Sciatic nerve (tissue), 2 donors: ENCODE results near the gene NMNAT3. TPM values are rescaled to one million over a fixed set of nuclear protein-coding genes. Genes with fewer than 3 reads are reported as not detected.

Source experiments
- ATAC-seq: fragments of 200-7000 bp; cut with Tn5 transposase; one replicate; pipeline ENCODE4 v1.9.1; 2020; ENCODE audit warnings: mild to moderate bottlenecking, moderate library complexity
- DNase-seq: peaks from one replicate; pipeline ENCODE4 v3.0.0-alpha.2; 2020; ENCODE audit warnings: low spot score
- intact Hi-C: fragments of 100-400 bp; cut with DNase I; formaldehyde crosslinking; loops from one replicate; pipeline ENCODE4 v1.14.2; 2022
- total RNA-seq: library from RNA; stranded (reverse); fragmentation: NEBNext Ultra II Directional; extraction: Animal tissue kit (Norgen Biotek cat#: 25700); gene quantifications from one replicate; pipeline ENCODE4 v1.2.1, GENCODE V29; 2021
- donor health status: DM: no; HTN: no; CAD: no.
- donor health status: DM: no; HTN: no; CAD: no.

The NMNAT3 gene
- total RNA-seq, 1 donor from 2014 or later: 8.6 TPM

- DNase-seq: no peak
- intact Hi-C loops: no loop called here
- no peak for ATAC-seq
These were observed 29.8 kb downstream of the NMNAT3 start for GRCh38 chr3:139647866-139648435.

DNA sequence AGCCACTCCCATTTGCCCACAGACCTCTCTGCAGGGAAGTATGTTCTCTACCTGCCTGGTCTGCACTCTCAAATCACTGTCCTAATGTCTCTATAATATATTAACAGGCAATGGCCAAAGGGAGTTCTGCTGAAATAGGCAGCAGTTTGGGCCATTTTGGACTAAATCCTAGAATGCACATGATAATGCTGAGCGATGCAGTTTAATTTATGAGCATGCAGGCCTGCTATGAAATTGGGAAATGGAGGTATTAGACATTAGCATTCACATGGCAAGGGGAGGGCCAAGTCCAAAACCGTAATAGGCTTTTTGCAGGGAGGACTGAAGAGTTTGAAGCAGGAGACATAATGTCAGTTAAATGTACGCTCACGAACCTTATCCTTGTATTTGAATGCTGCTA is 31.3 kb downstream of the NMNAT3 start:
- ATAC-seq (no peak), DNase-seq (no peak)
- intact Hi-C loops: no loop called here

DNA sequence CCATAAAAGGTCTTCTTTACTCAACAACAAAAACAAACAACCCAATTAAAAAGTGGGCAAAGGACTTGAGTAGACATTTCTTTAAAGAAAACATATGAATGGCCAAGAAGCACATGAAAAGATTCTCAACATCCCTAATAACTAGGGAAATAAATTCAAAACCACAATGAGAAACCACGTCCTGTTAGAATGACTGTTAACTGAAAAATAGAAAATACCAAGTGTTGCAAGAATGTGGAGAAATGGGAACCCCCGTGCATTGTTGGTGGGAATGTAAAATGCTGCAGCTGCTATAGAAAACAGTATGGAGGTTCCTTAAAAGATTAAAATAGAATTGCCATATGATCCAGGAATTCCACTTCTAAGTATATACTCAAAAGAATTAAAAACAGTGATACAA is 34.8 kb downstream of the NMNAT3 start:
- ATAC-seq: no peak
- intact Hi-C loops: no loop called here
- DNase-seq: no peak

GRCh38 chr3:139640456-139640855 is 37.3 kb downstream of the NMNAT3 start:
- intact Hi-C loops: no loop called here
- DNase-seq (no peak), ATAC-seq (no peak)

DNA sequence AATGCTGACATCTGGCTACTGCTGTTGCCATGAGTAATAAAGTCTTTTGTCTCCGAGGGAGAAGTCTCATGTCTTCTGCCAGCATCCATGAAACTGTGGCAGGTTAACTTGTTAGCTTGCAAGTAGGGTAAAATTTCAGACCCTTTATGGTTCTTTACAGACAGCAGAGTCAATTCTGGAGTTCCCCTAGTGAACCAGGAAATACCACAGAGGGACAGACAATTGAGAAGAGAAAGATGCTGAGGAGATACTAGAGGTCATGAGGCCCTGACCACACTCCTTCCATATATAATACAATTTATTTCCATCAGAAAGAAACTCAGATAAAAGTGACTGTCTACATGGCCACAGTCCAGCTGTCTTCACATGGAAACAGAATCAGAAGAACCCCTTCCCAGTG is 38.1 kb downstream of the NMNAT3 start:
- intact Hi-C loops: no loop called here

DNA sequence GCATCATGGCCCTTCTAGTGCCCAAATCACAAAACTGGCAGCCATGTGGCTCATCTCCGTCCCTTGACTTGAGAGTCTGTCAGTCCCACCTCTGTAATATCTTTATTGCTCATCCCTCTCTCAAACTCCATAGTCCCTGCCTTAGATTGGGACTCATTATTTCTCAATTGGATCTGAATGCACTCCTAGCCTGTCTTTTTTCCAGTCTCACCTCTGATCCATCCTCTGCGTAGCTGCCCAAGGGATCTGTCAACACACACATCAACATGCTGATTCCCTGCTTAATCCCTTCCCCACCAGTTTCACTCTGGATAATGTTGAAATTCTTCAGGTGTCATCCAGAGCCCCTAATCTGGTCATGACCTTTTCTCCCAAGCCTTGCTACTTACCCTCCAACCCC is 39.3 kb downstream of the NMNAT3 start:
- ATAC-seq (no peak), DNase-seq (no peak)
- intact Hi-C loops: no loop called here

More for the DNA sequence above, 38.1 kb downstream of the NMNAT3 start:
- DNase-seq (no peak), ATAC-seq (no peak)

GRCh38 chr3:139636511-139636910 is 41.3 kb downstream of the NMNAT3 start:
- DNase-seq (no peak), ATAC-seq (no peak)
- intact Hi-C loops: no loop called here

DNA sequence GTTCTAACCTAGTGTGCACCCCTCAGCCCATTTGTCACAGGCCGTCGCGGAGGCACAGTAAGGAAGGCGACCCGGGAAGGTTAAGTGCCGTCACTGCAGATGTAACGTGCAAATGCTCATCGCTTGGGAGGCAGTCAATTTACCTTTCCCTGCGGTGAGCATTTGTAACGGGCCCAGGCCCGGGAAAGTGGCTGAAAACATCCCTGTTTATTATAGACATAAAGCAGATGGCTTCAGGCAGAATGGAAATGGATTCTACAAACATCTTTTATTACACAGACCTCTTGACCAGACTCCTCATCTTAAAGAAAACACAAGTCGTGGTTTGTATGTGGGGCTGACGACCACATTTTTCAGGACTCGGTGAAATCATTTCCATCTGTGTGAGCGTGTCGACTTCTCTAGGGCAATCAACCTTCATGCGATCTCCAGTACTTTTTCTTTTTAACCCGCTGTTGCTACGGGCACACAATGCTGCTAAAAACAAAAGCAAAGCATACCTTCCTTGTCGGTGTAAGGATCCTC is 43.6 kb downstream of the NMNAT3 start:
- DNase-seq: no peak
- ATAC-seq: no peak
- intact Hi-C loops: no loop called here

GRCh38 chr3:139633511-139633910 is 44.3 kb downstream of the NMNAT3 start:
- intact Hi-C loops: no loop called here

GRCh38 chr3:139630542-139630941 is 47.2 kb downstream of the NMNAT3 start:
- DNase-seq: no peak

More at GRCh38 chr3:139633511-139633910, 44.3 kb downstream of the NMNAT3 start:
- no peak for DNase-seq
- no peak for ATAC-seq

DNA sequence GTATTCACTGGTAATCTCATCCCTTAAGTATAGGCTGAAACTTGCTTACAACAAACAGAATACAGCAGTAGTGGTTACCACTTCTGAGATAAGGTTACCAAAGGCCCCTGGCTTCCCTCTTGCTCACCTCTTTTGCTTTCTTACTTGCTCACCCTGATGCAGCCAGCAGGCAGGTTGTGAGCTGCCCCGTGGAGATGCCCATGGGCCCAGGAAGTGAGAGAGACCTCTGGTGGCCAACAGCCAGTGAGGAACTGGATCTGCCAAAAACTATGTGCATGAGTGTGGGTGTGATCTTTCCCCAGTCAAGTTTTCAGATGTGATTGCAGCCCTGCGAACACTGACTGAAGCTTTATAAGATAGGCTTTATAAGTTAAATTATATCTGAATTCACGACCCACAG is 48.7 kb downstream of the NMNAT3 start:
- DNase-seq: no peak
- intact Hi-C loops: no loop called here
- no peak for ATAC-seq

More at GRCh38 chr3:139630542-139630941, 47.2 kb downstream of the NMNAT3 start:
- no peak for ATAC-seq
- intact Hi-C loops: no loop called here

GRCh38 chr3:139627759-139628158 is 50.0 kb downstream of the NMNAT3 start:
- intact Hi-C loops: no loop called here
- DNase-seq (no peak), ATAC-seq (no peak)

DNA sequence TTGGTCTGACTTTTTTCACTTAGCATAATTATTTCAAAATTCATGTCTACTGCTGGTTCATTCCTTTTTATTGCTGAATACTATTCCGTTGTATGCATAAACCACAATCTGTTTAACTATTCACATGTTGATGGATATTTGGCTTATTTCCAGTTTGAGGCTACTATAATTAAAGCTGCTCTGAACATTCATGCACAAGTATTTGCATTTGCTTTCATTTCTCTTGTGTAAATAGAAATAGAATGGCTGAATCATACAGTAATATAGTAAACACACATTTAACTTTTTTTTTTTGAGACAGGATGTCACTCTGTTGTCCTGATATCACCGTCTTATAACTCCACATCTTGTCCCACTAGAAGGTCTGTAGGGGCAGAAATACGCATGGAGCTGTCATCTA is 57.3 kb downstream of the NMNAT3 start:
- DNase-seq (no peak), ATAC-seq (no peak)
- intact Hi-C loops: no loop called here

DNA sequence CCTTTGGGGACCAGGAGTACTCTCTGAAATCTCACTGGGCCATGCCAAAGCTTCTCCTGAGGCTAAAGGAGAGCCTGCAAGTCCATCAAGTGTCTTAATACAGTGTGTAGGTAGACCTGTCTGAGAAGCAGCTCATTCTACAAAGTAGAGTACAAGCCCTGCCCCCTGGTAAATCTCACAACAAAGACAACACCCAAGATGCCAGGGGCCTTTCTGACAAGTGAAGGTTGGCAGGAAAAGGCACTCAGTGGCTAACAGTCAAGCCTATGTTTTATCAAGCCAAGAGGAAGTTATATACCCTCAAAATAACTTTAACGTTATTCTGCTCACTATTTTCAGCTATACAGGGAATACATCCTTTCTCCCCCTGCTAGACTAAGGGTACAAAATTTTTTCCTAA is 58.3 kb downstream of the NMNAT3 start:
- intact Hi-C loops: no loop called here
- no peak for ATAC-seq
- DNase-seq: no peak

- intact Hi-C loops: no loop called here
- no peak for DNase-seq
- ATAC-seq: no peak
These were observed 60.0 kb downstream of the NMNAT3 start for GRCh38 chr3:139617672-139618268.

GRCh38 chr3:139611528-139611927 is 66.2 kb downstream of the NMNAT3 start:
- ATAC-seq: no peak
- intact Hi-C loops: no loop called here
- DNase-seq: no peak

DNA sequence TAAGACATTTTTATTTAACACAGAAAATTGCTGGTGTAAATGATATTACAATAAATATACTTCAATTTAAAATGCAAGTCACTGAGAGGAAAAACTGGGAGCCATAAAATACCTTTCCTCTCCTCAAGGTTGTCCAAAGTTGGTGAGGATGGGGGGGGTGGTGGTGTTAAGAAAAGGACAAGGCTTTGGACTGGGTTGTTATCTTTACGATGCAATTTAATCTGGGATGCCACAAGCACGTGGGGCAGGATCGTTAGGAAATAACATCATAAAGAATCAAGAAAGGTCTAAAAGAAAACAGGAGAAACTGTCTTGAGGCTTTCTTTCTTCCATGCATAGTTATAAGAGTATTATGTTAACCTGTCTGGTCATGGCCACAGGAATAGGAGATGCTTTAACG is 66.9 kb downstream of the NMNAT3 start:
- intact Hi-C loops: no loop called here
- no peak for ATAC-seq
- no peak for DNase-seq

DNA sequence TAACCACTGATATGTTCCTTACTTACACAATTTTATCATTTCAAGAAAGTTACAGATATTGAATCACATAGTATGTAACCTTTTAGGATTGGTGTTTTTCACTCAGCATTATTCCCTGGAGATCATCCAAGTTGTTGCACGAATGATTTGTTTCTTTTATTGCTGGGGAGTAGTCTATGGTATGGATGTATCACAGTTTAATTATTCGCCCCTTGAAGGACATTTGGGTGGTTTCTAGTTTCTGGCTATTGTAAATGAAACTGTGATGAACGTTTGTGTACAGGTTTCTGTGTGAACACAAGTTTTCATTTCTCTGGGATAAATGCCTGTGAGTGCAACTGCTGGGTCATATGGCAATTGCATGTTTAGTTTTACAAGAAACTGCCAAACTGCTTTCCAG is 68.8 kb downstream of the NMNAT3 start:
- ATAC-seq (no peak), DNase-seq (no peak)
- intact Hi-C loops: no loop called here

DNA sequence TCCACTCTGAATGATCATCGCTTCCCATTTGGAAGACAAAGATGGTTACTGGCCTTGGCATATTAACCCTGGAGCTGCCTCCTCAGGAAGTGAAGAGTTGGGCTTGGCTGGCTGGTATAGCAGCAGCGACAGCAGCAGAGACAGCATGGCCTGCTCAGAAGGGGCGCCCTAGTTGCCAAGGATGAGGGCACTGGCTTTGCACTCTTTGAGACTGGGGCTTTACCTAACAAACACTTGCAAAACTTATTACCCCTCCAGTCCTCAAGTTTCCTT is 69.7 kb downstream of the NMNAT3 start:
- ATAC-seq: no peak
- intact Hi-C loops: no loop called here
- DNase-seq: no peak

DNA sequence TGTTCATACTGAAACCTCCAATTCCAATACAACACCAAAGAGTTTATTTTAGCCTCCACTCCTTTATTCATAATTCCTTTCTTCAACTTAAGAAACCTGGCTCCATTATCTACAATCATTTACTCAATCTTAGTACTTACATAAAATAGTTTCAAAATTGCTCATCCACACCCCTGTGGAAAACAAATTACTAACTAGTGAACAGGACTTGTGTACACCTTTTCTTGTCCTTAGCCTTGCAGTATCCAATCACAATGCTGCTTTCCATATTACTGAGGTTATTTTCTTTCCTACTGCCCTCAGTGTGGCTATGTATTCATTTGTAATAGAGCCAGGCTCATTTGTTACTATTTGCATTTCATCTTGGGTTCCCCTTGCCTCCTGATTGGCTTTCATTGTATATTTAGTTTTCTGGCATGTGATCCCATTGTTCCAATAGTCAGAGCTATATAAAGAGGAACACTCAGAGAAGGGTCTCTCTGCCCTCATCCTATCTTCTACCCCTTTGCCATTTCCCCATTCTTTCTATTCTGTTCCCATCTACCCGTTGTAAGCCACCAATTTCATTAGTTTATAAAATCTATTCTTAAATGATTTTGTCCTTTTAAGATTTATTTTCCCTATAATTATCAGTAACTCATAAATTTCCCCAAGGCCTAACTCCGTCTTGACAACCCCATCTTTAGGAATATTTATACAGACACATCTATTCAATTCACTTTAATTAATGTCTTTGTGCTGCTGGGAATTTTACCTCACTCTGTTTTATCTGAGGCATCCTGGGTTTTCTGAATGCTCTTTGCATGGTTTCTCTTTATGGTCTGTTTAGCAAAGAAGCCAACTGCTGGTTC is 70.3 kb downstream of the NMNAT3 start:
- intact Hi-C loops: no loop called here
- DNase-seq (no peak), ATAC-seq (no peak)
